ENCODE data around the gene AIP. TPM values are rescaled to one million over a fixed set of nuclear protein-coding genes. Genes with fewer than 3 reads are reported as not detected.
A peak's percentile ranks its signal among the peaks of the same experiment; 100 is the strongest.

AIP gene
- total and polyA plus RNA-seq, 2 donors (not counting 1 experiment from before 2014, with no cell fraction given): 127 to 205 TPM

DNA sequence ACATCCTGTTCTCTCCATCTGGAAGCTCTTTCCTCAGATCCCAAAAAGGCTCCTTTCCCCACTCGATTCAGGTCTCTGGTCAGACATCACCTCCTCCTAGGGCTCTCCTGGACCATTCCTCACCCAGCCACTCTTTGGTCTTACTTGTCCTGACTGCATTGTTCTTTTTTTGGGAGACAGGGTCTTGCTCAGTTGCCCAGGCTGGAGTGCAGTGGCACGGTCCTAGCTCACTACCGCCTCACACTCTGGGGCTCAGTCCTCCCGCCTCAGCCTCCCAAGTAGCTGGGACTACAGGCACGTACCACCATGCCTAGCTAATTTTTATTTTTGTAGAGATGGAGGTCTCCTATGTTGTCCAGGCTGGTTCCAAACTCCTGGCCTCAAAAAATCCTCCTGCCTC, 37.3 kb upstream of the AIP start:
- H3K36me3 ChIP-seq (replicated peaks in 1 of 2; ENCODE audit: control extremely low read depth in 1 of 2, control insufficient read depth in 1 of 2, extremely low read depth in 1 of 2, insufficient read depth in 2 of 2, low read length in 1 of 2): no peaks in the 10 kb centered on the region
- ChIA-PET CTCF (interaction anchor here (6.8 kb wide), 1 partner anchor 14 kb away, joined by 43 read pairs; no protein-coding TSS in a partner anchor), POLR2A (interaction anchor here (0.8 to 9.6 kb wide), 6 partner anchors 9 to 26 kb away, joined by 4 to 110 read pairs (median 10); partner anchors contain the start of genes CABP4, PTPRCAP and TMEM134)
- Mint-ChIP-seq H3K27ac (peak overlapping the region; percentile 96), H3K4me3 (peak overlapping the region; percentile 87), H3K4me1 (peaks cover 85% of the 10 kb centered on the region), H3K27me3 (no peaks in the 10 kb centered on the region), H3K9me3 (ENCODE audit: insufficient read depth) (no peaks in the 10 kb centered on the region)
- H2AFZ ChIP-seq (ENCODE audit: insufficient read depth, low read depth, low read length, poor library complexity, severe bottlenecking): no peak overlapping the region
- intact Hi-C loops (cut with micrococcal nuclease): no loop called here
- TF ChIP-seq EZH2 (IDR thresholded peaks at IDR 0.05; ENCODE audit: borderline replicate concordance, insufficient read depth, low read depth, low read length, poor library complexity, severe bottlenecking): no peak
- no peak for TF ChIP-seq CTCF (IDR thresholded peaks at IDR 0.05)
- no peak for ATAC-seq (ENCODE audit: low read depth)
- no peak overlapping the region for H3K4me3 ChIP-seq (ENCODE audit: control extremely low read depth in 1 of 5, extremely low read depth in 1 of 5, insufficient read depth in 1 of 5, low read depth in 2 of 5, low read length in 4 of 5)
- peaks cover 76 to 93% of the 10 kb centered on the region in 2 donors for H3K4me1 ChIP-seq (ENCODE audit: control insufficient read depth in 2 of 2, insufficient read depth in 2 of 2, low read length in 2 of 2)
- H3K79me2 ChIP-seq (ENCODE audit: control insufficient read depth, insufficient read depth, low read length): peaks cover 18% of the 10 kb centered on the region
- H3K9me3 ChIP-seq (ENCODE audit: control extremely low read depth in 1 of 3, control insufficient read depth in 2 of 3, insufficient read depth in 1 of 3, low read length in 2 of 3): no peaks in the 10 kb centered on the region
- no peaks in the 10 kb centered on the region for H4K20me1 ChIP-seq (ENCODE audit: control insufficient read depth, insufficient read depth, low read length, poor library complexity, severe bottlenecking)
- no peaks in the 10 kb centered on the region for H3K27me3 ChIP-seq (replicated peaks in 1 of 4; ENCODE audit: control extremely low read depth in 1 of 4, control insufficient read depth in 3 of 4, insufficient read depth in 4 of 4, low read length in 3 of 4)
- H3K27ac ChIP-seq (ENCODE audit: low read length in 2 of 2): peak overlapping the region; percentile 81 to 88
- peak overlapping the region; percentile 52 for H3K9ac ChIP-seq (ENCODE audit: low read length)
- 100% methylated on average over 1 of the region's 5 CpGs for WGBS (ENCODE audit: insufficient coverage)
- DNase-seq: no peak
- H3K4me2 ChIP-seq (replicated peaks; ENCODE audit: low read depth, low read length, poor library complexity, severe bottlenecking): peak overlapping the region; percentile 99

DNA sequence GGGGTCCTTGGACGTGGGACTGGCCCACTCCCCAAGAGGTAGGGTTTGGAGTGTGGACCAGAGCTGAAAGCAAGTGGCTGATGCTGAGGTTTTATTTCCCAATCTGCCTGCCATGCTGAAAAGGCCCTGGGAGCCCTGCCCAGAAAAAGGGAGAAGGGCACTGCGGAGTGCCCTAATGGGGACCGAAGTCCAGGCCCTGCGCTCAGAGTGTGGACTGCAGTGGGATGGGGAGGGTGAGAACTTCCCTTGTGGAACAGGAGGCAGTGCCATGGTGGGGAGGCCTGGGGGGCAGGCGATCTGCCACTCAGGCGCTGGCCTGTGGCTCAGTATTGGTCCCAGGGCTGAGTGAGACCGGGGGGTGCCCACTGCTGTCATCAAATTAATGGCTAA, 34.6 kb upstream of the AIP start:
- peaks cover 70% of the 10 kb centered on the region for H3K4me1 Mint-ChIP-seq
- H3K4me1 ChIP-seq (ENCODE audit: control insufficient read depth in 2 of 2, insufficient read depth in 2 of 2, low read length in 2 of 2): peaks cover 67 to 88% of the 10 kb centered on the region in 2 donors
- H3K4me3 Mint-ChIP-seq: peak overlapping the region; percentile 35

More for the DNA sequence above, 34.6 kb upstream of the AIP start:
- WGBS (ENCODE audit: insufficient coverage): 98% methylated on average over 7 of the region's 7 CpGs
- Histone ChIP-seq H3K9me3 (ENCODE audit: control extremely low read depth in 1 of 3, control insufficient read depth in 2 of 3, insufficient read depth in 1 of 3, low read length in 2 of 3) (no peaks in the 10 kb centered on the region), H3K4me3 (ENCODE audit: control extremely low read depth in 1 of 5, extremely low read depth in 1 of 5, insufficient read depth in 1 of 5, low read depth in 2 of 5, low read length in 4 of 5) (no peak overlapping the region), H3K36me3 (replicated peaks in 1 of 2; ENCODE audit: control extremely low read depth in 1 of 2, control insufficient read depth in 1 of 2, extremely low read depth in 1 of 2, insufficient read depth in 2 of 2, low read length in 1 of 2) (no peaks in the 10 kb centered on the region), H3K9ac (ENCODE audit: low read length) (no peak overlapping the region), H3K79me2 (ENCODE audit: control insufficient read depth, insufficient read depth, low read length) (peaks cover 38% of the 10 kb centered on the region), H3K27ac (ENCODE audit: low read length in 2 of 2) (peak overlapping the region in 1 of 2 donors; percentile 25), H4K20me1 (ENCODE audit: control insufficient read depth, insufficient read depth, low read length, poor library complexity, severe bottlenecking) (no peaks in the 10 kb centered on the region), H3K27me3 (replicated peaks in 1 of 4; ENCODE audit: control extremely low read depth in 1 of 4, control insufficient read depth in 3 of 4, insufficient read depth in 4 of 4, low read length in 3 of 4) (no peaks in the 10 kb centered on the region), H2AFZ (ENCODE audit: insufficient read depth, low read depth, low read length, poor library complexity, severe bottlenecking) (no peak overlapping the region), H3K4me2 (replicated peaks; ENCODE audit: low read depth, low read length, poor library complexity, severe bottlenecking) (no peak overlapping the region)
- POLR2A ChIA-PET: interaction anchor here (0.6 to 9.6 kb wide), 6 partner anchors 11 to 46 kb away, joined by 3 to 110 read pairs (median 4); partner anchors contain the start of genes PPP1CA and PTPRCAP
- CTCF ChIA-PET: interaction anchor here (3.6 to 6.8 kb wide), 2 partner anchors 11 kb away, joined by 8 to 43 read pairs; partner anchors contain the start of gene PTPRCAP
- Mint-ChIP-seq H3K9me3 (ENCODE audit: insufficient read depth) (no peaks in the 10 kb centered on the region), H3K27ac (peak overlapping the region; percentile 81), H3K27me3 (no peaks in the 10 kb centered on the region)
- ATAC-seq (ENCODE audit: low read depth): no peak
- TF ChIP-seq CTCF (IDR thresholded peaks at IDR 0.05) (no peak), EZH2 (IDR thresholded peaks at IDR 0.05; ENCODE audit: borderline replicate concordance, insufficient read depth, low read depth, low read length, poor library complexity, severe bottlenecking) (no peak)
- intact Hi-C loops (cut with micrococcal nuclease): no loop called here
- no peak for DNase-seq
